Esophagus squamous epithelium (tissue), 5 donors: Measurements from ENCODE around the gene PMM1. TPM values are rescaled to one million over a fixed set of nuclear protein-coding genes. Genes with fewer than 3 reads are reported as not detected.
"Not testable (repeated sequence)": the region's sequence is repeated elsewhere in the genome, so short reads cannot be mapped to it uniquely, and the experiment has no call there.

Source experiments
- DNase-seq: peaks from one replicate; lab custom pipeline; 2025; lab: John Stamatoyannopoulos, UW
- H3K27ac ChIP-seq, 4 donors: fragments of 200-600 bp; sonication (generic); one replicate each; pipeline ENCODE4 v1.5.1; 2016 to 2019; ENCODE audit warnings: mild to moderate bottlenecking in 1 of 4
- H3K27me3 ChIP-seq, 4 donors: fragments of 200-600 bp; sonication (generic); 1 replicate in 3 of 4; 2 replicates in 1 of 4; pipeline versions ENCODE4 v1.5.1 to v1.6.0; 2017 to 2021; ENCODE audit warnings: antibody characterized with exemption in 1 of 4
- H3K36me3 ChIP-seq, 3 donors: fragments of 200-600 bp; sonication (generic); one replicate each; pipeline ENCODE4 v1.5.1; 2016 to 2019
- H3K4me1 ChIP-seq, 3 donors: fragments of 200-600 bp; sonication (generic); one replicate each; pipeline ENCODE4 v1.5.1; 2017 to 2019
- H3K4me3 ChIP-seq, 4 donors: fragments of 200-600 bp; sonication (generic); 1 replicate in 3 of 4; 2 replicates in 1 of 4; pipeline ENCODE4 v1.5.1; 2016 to 2019; ENCODE audit warnings: mild to moderate bottlenecking in 2 of 4, moderate library complexity in 1 of 4
- H3K9me3 ChIP-seq, 3 donors: fragments of 200-600 bp; sonication (generic); one replicate each; pipeline ENCODE4 v1.5.1; 2016 to 2019
- CTCF ChIP-seq, 6 experiments: fragments of 450-650 bp in 4 of 6; fragments of 200-600 bp in 2 of 6; sonication (generic) in 2 of 6; IDR thresholded peaks; one replicate each; pipeline ENCODE4 v1.5.1; 2016 to 2019; ENCODE audit warnings: antibody characterized with exemption in 6 of 6, mild to moderate bottlenecking in 4 of 6, moderate library complexity in 4 of 6
- POLR2A ChIP-seq, 4 donors: fragments of 450-650 bp; IDR thresholded peaks; one replicate each; pipeline ENCODE4 v1.6.1; 2017; ENCODE audit warnings: antibody characterized with exemption in 4 of 4, mild to moderate bottlenecking in 4 of 4, moderate library complexity in 3 of 4
- WGBS, 2 donors: methylation state at CpG; one replicate each; pipeline ENCODE4 v1.1.5; 2018; 5-methylcytosine and 5-hydroxymethylcytosine counted together
- intact Hi-C: fragments of 100-400 bp; cut with DNase I; formaldehyde crosslinking; loops from one replicate; pipeline ENCODE4 v1.15.0; 2022
- total RNA-seq, 4 donors: library from RNA; depleted of rRNA; stranded (reverse); fragments of >200 nt; gene quantifications; one replicate each; pipeline ENCODE4 v1.1.0, GENCODE V29; 2016
- donor health status: DM: yes; HTN: yes; CAD: no.

Gene PMM1
- total RNA-seq: 10 to 100 TPM; 17.9 to 65.2 (median 49.5) TPM

GRCh38 chr22:41589391-41590241, at the start of gene PMM1:
PMM1 (minus strand) TSS chr22:41589840; CDS start chr22:41589805, 35 bp downstream.
- TF ChIP-seq POLR2A (IDR thresholded peaks at IDR 0.05) (peak in 3 of 4 donors; percentile 31 to 94 (median 87)), CTCF (IDR thresholded peaks at IDR 0.05) (peak in 1 of 6 experiments; percentile 7)

DNA sequence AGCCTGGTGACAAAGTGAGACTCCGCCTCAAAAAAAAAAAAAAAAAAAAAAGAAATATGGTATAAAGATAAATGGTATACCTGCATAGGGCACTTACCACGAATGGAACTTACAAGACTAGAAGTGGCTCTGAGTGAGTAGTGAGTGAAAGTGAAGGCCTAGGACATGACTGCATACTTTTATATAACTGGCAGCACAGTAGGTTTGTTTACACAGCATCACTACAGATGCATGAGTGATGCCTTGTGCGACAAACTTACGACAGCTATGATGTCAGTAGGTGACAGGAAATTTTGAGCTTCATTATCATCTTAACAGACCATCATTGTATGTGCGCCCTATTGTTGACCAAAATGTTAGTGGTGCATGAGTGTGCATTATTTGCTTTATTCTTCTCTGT, 49.1 kb upstream of the PMM1 start:
- intact Hi-C loops: no loop called here
- Histone ChIP-seq H3K36me3 (peaks cover 16 to 100% (median 42%) of the 10 kb centered on the region in 3 donors), H3K27ac (no peak overlapping the region), H3K27me3 (no peaks in the 10 kb centered on the region), H3K9me3 (no peaks in the 10 kb centered on the region), H3K4me3 (no peak overlapping the region), H3K4me1 (peaks cover 0 to 5% (median 3%) of the 10 kb centered on the region in 3 donors)
- WGBS, 2 donors: 88 to 89% methylated on average over 5 of the region's 5 CpGs
- TF ChIP-seq CTCF (IDR thresholded peaks at IDR 0.05) (no peak), POLR2A (IDR thresholded peaks at IDR 0.05) (no peak)
- DNase-seq: no peak

More at GRCh38 chr22:41589391-41590241, at the start of gene PMM1:
- Histone ChIP-seq H3K4me3 (peak within 1 kb of the TSS; percentile 80 to 86 (median 84)), H3K9me3 (no peaks in the 10 kb centered on the region), H3K27me3 (no peaks in the 10 kb centered on the region), H3K4me1 (peaks cover 9 to 29% (median 16%) of the 10 kb centered on the region in 3 donors), H3K27ac (peak within 1 kb of the TSS; percentile 88 to 92 (median 92)), H3K36me3 (peaks cover 0 to 19% (median 0%) of the 10 kb centered on the region in 3 donors)
- intact Hi-C loops: no loop called here
- peak; percentile 99 for DNase-seq
- 0 to 2% methylated on average over 3 to 12 of the region's 61 CpGs for WGBS, 2 donors

DNA sequence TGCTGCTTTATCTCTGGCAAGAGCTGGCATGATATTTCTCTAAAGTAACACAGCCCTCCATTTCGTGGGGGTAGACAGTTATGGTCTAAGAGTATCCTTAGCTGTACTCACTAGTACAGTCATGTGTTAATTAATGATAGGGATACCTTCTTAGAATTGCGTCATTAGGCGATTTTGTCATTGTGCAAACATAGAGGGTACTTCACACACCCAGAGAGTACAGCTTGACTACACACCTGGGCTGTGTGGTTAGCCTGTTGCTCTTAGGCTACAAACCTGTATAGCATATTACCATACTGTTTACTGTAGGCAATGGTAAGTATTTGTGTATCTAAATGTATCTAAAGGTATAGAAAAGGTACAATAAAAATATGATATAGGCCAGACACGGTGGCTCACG, 48.5 kb upstream of the PMM1 start:
- Histone ChIP-seq H3K27me3 (no peaks in the 10 kb centered on the region), H3K27ac (no peak overlapping the region), H3K4me1 (peaks cover 0 to 5% (median 3%) of the 10 kb centered on the region in 3 donors), H3K4me3 (no peak overlapping the region), H3K36me3 (peaks cover 16 to 100% (median 45%) of the 10 kb centered on the region in 3 donors), H3K9me3 (no peaks in the 10 kb centered on the region)
- TF ChIP-seq CTCF (IDR thresholded peaks at IDR 0.05): no peak
- DNase-seq: no peak
- WGBS, 2 donors: 84 to 85% methylated on average over 5 of the region's 5 CpGs
- intact Hi-C loops: no loop called here

- H3K9me3 ChIP-seq, H3K4me3 ChIP-seq, H3K27ac ChIP-seq, H3K4me1 ChIP-seq, H3K27me3 ChIP-seq, intact Hi-C loops, DNase-seq: not testable (repeated sequence)
- H3K36me3 ChIP-seq: peaks cover 16 to 100% (median 45%) of the 10 kb centered on the region in 3 donors
- 94 to 100% methylated on average over 2 to 7 of the region's 8 CpGs for WGBS, 2 donors
Measured at GRCh38 chr22:41637623-41638022, 48.0 kb upstream of the PMM1 start.

DNA sequence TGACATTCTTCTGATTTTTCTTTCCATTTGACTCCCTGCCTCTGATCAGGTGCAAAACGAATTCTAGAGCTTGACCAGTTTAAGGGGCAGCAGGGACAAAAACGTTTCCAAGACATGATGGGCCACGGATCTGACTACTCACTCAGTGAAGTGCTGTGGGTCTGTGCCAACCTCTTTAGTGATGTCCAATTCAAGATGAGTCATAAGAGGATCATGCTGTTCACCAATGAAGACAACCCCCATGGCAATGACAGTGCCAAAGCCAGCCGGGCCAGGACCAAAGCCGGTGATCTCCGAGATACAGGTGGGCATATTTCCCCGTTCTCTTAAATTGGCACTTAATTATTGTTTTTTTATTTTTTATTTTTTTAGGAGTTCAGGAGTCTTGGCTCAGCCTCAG, 46.8 kb upstream of the PMM1 start:
- H3K27ac ChIP-seq: peak overlapping the region in 1 of 4 donors; percentile 25
- WGBS, 2 donors: 32 to 36% methylated on average over 7 of the region's 7 CpGs
- intact Hi-C loops: no loop called here
- peaks cover 17 to 99% (median 44%) of the 10 kb centered on the region in 3 donors for H3K36me3 ChIP-seq
- peaks cover 0 to 5% (median 3%) of the 10 kb centered on the region in 3 donors for H3K4me1 ChIP-seq
- H3K4me3 ChIP-seq: no peak overlapping the region
- TF ChIP-seq POLR2A (IDR thresholded peaks at IDR 0.05) (no peak), CTCF (IDR thresholded peaks at IDR 0.05) (no peak)
- no peaks in the 10 kb centered on the region for H3K9me3 ChIP-seq
- H3K27me3 ChIP-seq: no peaks in the 10 kb centered on the region
- DNase-seq: no peak

- DNase-seq, H3K27me3 ChIP-seq, H3K4me3 ChIP-seq, H3K9me3 ChIP-seq, H3K4me1 ChIP-seq, intact Hi-C loops, H3K27ac ChIP-seq: not testable (repeated sequence)
- H3K36me3 ChIP-seq: peaks cover 14 to 98% (median 45%) of the 10 kb centered on the region in 3 donors
- 90 to 94% methylated on average over 8 of the region's 8 CpGs for WGBS, 2 donors
Measured at GRCh38 chr22:41634610-41635009, 45.0 kb upstream of the PMM1 start.

DNA sequence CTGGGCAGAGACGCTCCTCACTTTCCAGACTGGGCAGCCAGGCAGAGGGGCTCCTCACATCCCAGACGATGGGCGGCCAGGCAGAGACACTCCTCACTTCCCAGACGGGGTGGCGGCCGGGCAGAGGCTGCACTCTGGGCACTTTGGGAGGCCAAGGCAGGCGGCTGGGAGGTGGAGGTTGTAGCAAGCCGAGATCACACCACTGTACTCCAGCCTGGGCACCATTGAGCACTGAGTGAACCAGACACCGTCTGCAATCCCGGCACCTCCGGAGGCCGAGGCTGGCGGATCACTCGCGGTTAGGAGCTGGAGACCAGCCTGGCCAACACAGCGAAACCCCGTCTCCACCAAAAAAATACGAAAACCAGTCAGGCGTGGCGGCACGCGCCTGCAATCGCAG, 42.0 kb upstream of the PMM1 start:
- intact Hi-C loops: not testable (repeated sequence)

GRCh38 chr22:41631115-41631514, 41.5 kb upstream of the PMM1 start:
- H3K27me3 ChIP-seq, H3K27ac ChIP-seq, H3K4me3 ChIP-seq, DNase-seq, H3K9me3 ChIP-seq, intact Hi-C loops, H3K4me1 ChIP-seq: not testable (repeated sequence)
- H3K36me3 ChIP-seq: peaks cover 16 to 98% (median 33%) of the 10 kb centered on the region in 3 donors
- no CpG with 5 or more reads among the region's 28 CpGs for WGBS, 2 donors

More for the DNA sequence above, 42.0 kb upstream of the PMM1 start:
- not testable (repeated sequence) for H3K9me3 ChIP-seq, DNase-seq, H3K27ac ChIP-seq, H3K4me1 ChIP-seq, H3K4me3 ChIP-seq, H3K27me3 ChIP-seq
- WGBS, 2 donors: 97% methylated on average over 9 of the region's 23 CpGs; no CpG with 5 or more reads in 1 of the 2 donors
- H3K36me3 ChIP-seq: peaks cover 11 to 98% (median 37%) of the 10 kb centered on the region in 3 donors
